GM13977 (cell line): ENCODE measurements around the gene DDX50.

Source experiments
- DNase-seq: peaks from one replicate; pipeline ENCODE4 v3.0.0; 2012; ENCODE audit warnings: low spot score
- CTCF ChIP-seq: IDR thresholded peaks from 2 replicates; pipeline ENCODE4 v1.5.1; 2012; ENCODE audit warnings: mild to moderate bottlenecking, control low read depth; ENCODE audit not compliant: insufficient read depth; ENCODE audit errors: extremely low read depth, missing control alignments
- in situ Hi-C: fragments of 300-500 bp; cut with MboI; formaldehyde crosslinking; loops from one replicate; pipeline ENCODE4 v1.12.0; 2022; ENCODE audit warnings: low sequenced_read_pairs, low pct_unique_long_range_greater_than_20kb, mixed read lengths, inconsistent platforms; ENCODE audit not compliant: unreplicated experiment

The DDX50 gene

GRCh38 chr10:68869623-68870022 lies 31.5 kb upstream of the DDX50 start:
- TF ChIP-seq CTCF: no peak
- in situ Hi-C loops: no loop called here
- no peak for DNase-seq

DNA sequence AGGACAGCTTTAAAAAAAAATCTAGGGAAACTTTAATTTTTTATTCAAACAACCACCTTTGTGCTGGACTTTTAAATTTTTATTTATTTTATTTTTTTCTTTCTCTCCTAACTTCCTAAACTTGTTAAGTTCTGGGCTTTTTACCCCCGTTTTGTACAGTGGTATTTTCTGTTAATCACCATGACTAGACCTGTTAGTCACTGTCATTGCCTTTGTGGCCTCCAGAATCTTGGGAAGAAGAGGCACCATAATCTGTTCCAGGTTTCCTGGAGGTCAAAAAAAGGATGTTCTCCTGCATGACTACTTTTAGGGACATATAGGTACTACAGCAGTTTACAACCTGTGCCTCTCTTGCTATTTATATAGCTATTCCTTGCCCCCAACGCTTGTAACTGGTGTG lies 31.1 kb upstream of the DDX50 start:
- no peak for DNase-seq
- in situ Hi-C loops: no loop called here
- no peak for TF ChIP-seq CTCF

- DNase-seq: no peak
- no peak for TF ChIP-seq CTCF
- in situ Hi-C loops: no loop called here
These were observed 30.5 kb upstream of the DDX50 start for GRCh38 chr10:68870545-68871104.

- no peak for TF ChIP-seq CTCF
- no peak for DNase-seq
- in situ Hi-C loops: no loop called here
These were observed 29.9 kb upstream of the DDX50 start for GRCh38 chr10:68871105-68871711.

DNA sequence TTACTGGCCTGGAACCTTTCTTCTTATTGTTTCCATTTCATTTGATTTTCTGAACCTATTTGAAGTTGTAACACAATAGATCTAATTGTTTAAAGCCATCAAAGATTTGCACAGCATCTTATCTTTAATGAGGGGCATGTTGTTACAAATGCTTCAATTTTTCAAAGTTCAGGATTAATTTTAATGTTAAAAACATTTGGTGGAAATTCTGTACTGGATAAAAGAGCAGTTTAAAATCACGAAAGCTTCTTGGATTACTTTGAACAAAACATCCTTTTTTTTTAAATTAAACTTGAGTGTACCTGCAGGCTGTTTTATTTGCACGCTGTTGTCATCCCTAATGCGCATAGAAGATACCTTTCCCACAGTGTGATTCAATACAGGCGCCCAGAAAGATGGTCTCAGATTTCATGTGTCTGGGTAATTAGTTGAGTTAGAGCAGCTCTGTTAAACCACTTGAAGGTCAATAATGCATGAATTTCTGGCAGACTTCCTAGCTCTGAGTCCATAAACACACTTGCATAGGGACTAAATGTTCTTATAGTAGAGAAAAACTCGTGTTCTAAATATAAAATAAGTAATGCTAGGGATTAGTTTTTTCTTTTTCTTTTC lies 29.3 kb upstream of the DDX50 start:
- in situ Hi-C loops: no loop called here
- DNase-seq: no peak
- no peak for TF ChIP-seq CTCF

GRCh38 chr10:68876246-68877138 lies 24.6 kb upstream of the DDX50 start:
- in situ Hi-C loops: no loop called here
- no peak for TF ChIP-seq CTCF
- DNase-seq: no peak
